Measurements from ENCODE around the gene PLXNA2.
A peak's percentile ranks its signal among the peaks of the same experiment; 100 is the strongest.

The PLXNA2 gene

GRCh38 chr1:208219659-208220282 lies 24.4 kb downstream of the PLXNA2 start:
- DNase-seq: peak; percentile 61

- DNase-seq: no peak
Measured at GRCh38 chr1:208219098-208219658, 25.0 kb downstream of the PLXNA2 start.

DNA sequence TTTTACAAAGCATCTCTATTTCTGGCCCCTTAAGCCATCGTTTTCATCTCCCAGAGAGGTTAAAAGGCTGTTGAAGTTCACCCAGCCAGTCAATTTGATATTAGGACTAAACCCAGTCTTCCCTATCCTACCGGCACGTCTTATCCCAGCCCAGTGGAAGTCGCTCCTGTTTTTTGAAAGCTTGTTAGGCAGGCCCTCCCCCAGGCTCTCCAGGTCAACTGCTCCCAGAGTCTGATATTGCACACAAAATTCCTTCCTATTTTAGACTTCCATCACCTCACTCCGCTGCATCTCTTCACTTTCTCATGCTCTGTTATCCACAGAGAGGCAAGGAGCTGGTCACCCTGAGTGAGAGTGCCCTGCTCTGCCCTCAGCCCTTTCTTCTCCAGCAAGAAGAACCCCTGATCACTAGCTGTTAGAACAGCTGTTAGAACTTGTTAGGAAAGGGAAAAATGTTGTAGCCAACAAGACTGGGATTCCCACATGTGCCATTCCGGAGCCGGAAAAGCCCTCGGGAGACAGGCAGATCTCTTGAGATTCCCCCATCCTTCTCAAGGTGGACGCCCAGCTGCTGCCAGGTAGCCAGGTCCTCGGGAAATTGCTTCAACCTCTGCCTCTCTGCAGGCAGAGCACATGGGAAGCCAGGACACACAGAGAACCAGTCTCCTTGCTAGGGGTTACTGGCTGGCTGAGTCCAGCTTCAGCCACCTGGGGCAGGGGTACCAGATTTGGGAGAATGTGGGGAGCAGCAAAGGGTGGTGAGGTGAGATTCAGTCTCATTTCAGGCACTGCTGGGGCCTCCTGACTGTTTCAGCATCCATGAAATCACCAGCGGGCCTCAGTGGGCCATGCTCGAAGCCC lies 25.7 kb downstream of the PLXNA2 start:
- no peak for DNase-seq

DNA sequence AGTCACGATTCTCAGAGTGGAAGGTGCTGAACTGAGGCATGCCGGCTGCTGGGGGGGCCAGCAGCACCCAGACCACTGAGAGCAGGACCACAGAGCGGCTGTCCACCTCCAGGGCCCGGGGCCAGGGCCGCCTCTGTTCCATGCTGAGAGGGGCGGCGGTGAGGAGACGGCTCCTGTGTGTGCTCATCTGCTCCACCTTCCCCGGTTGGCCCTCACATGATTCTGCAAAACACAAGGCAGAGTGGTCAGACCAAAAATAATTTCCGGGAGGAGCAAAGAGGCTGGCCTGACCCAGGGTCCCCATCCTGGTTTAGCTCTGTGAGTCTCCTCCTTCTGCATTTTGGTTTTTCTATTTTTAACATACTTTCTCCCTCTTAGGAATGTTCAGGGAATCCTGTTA lies 26.4 kb downstream of the PLXNA2 start:
- DNase-seq: no peak

DNA sequence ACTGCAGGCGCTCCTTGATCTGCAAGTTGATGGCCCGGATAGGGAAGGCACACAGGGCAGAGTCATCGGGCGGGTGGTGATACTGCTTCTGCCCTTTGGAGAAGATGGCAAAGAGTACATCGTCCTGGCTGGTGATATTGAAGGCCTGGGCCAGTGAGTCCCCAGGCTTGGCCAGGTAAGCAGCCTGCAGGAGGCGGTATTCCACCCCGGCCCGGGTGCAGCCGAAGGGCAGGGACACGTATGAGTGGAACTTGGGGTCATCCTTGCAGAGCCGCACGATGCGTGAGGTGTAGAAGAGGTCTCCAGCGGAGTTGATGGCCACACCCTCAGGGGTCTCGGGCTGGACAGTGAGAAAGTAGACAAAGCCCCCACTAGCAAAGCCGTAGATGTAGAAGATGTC lies 27.4 kb downstream of the PLXNA2 start:
- no peak for DNase-seq

- DNase-seq: peak; percentile 79
Measured at GRCh38 chr1:208216062-208216461, 28.1 kb downstream of the PLXNA2 start.

GRCh38 chr1:208215393-208215792 lies 28.8 kb downstream of the PLXNA2 start:
- DNase-seq: no peak

- DNase-seq: no peak
Measured at GRCh38 chr1:208213786-208214185, 30.4 kb downstream of the PLXNA2 start.

DNA sequence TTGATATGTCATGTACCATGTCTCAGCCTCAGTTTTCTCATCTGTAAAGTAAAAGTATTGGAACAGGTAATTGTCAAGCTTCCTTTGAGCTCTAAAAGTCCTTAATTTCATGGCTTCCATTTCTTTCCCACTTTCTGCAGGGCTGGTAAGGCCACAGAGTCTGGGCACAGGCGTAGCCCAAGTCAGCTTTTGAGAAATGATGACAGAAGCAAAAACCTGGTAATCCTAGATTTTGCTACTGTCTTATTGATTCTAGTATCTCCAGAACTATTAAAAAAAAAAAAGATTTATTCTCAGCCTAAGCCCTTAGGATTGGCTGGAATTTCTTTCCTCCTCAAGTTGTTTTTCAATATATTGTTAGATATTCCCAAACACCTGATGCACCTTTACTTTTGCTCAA lies 31.3 kb downstream of the PLXNA2 start:
- no peak for DNase-seq

GRCh38 chr1:208211921-208212843 lies 32.0 kb downstream of the PLXNA2 start:
- no peak for DNase-seq

- DNase-seq: no peak
Measured at GRCh38 chr1:208209896-208210589, 34.1 kb downstream of the PLXNA2 start.

DNA sequence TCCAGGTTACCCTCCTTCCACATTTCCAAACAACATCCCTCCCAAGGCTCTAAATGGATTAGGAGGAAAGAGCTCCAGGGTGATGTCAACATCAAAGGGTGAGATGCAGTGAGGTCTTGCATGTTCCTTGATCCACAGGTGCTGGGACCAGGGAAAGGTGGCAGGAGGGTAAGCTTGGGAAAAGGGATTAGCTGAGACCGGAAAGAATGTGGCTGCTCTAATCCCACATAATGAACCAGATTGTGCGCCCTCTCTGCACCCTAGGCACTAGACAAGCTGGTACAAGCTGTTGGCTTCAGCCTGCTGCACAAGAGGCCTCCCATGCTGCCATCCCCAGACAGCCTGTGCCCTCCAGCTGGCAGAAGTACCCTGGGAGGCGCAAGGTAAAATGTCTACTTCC lies 34.9 kb downstream of the PLXNA2 start:
- DNase-seq: no peak

DNA sequence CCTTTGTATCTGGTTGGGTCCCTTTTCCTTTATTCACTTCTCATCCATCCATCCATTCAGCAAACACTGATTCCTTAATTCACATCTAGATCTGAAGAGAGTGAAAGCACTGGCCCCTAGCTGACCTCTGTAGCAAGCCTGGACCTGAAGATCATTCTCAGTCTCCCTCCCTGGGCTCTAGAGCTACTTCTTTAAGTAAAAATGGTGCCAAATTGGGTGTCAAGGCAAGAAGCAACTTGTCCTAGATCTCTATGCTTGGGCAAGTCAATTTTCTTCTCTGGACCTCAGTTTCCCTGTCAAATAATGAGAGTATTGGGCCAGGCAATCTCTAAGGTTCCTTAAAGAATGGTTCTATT lies 36.1 kb downstream of the PLXNA2 start:
- no peak for DNase-seq

DNA sequence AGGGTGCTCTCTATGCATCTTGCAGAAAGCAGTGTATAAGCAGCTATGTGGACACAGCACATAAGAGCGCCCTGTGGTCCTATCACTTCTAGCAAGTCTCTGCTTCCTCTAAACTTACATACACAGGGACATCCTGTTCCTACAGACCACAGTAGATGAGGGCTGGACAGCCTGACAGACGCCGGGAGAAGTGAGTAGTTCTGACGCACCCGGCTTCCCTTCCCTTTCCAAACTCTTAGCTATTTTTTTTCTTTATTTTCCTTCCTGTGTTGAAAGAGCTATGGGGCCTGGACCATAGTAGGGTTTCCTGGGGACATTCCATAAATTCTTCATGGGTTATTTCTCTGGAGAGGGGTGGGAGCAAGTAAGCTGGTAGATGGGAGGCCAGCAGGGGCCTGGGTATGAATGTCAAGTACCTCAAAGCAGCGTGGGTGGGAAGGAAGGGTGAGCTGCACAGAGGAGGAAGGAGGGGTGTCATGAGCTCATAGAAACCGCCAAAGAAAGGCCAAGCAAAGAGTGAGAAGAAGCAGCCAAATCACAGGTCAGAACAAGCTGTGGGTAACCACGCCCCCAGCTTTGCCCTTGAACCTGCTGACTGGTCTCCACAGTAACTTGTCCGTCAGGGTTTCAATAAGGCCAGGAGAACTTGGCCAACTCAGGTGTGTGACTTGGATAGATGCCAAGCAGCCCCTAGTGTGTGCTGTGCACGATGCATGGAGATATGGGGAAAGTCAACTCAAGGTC lies 36.6 kb downstream of the PLXNA2 start:
- DNase-seq: peak; percentile 79

DNA sequence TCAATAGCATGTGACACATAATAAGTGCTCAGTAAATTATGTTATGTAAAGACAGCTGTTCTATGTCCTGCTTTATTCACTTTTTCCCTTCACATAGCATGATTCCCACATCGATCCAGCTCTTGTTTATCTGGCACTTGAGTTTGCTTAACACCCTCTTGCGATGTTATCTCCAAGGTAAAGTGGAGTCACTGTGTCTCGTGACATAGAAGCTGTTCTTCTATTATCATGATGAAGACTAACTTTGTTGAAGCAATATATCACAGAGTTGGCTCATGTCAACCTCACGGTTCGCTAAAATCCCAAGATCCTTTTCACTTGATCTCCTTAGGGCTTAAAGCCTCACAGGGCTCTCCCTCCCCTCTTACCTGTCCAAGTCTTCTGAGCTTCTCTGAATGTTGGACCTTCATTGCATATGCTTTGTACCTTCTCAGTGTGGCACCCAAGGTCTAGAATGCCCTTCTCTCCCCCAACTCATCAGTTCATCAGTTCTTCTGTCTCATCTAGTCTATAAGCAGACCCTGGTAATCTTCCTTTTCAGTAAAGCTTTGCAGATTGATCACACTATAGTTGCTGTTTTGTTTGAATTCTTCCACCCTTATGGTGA lies 38.0 kb downstream of the PLXNA2 start:
- no peak for DNase-seq

GRCh38 chr1:208205216-208206013 lies 38.8 kb downstream of the PLXNA2 start:
- DNase-seq: no peak

GRCh38 chr1:208204779-208205178 lies 39.4 kb downstream of the PLXNA2 start:
- DNase-seq: no peak

GRCh38 chr1:208203848-208204609 lies 40.2 kb downstream of the PLXNA2 start:
- DNase-seq: no peak

DNA sequence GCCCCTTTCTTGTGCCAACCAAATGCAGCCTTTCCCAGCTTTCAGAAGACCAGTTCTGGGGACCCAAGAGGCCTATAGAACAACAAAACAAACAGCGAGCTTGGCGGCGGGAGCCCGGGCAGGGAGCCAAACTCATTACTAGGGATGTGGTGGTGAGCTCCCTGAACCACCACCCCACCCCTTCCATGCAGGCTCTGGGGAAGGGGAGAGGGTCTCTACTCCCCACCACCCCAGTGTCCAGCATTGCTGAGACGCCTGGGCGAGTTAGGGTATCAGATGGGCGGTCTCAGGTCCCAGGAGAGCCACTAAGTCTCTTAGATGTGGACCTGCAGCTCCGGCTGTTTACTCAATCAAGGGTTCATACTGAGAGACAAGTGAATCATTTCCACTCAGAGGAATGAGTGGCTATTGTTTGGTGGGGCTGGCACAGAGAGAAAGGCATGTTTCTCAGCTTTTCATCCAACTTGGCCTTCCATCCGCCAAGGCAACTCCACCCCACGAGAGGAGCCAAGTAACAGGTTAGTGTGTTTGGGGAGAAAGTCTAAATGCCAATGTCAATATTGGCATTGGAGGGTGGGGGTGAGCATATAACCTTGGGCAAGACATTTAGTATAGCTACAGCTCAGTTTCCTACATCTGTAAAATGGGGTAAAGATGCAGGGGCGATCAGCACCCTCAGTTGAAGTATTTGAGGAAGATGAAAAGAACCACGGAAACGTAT lies 40.9 kb downstream of the PLXNA2 start:
- DNase-seq: no peak
